Thoracic aorta (tissue), 2 donors: ENCODE results near the gene TLR9. TPM values are rescaled to one million over a fixed set of nuclear protein-coding genes. Genes with fewer than 3 reads are reported as not detected.

ENCODE experiments used
- ATAC-seq: fragments of 150-250 bp; one replicate; pipeline ENCODE4 v1.8.0; 2017; ENCODE audit warnings: low read depth; ENCODE audit not compliant: insufficient number of reproducible peaks, low FRiP score
- DNase-seq: peaks from one replicate; pipeline ENCODE4 v3.0.0-alpha.2; 2020; ENCODE audit warnings: low spot score
- H3K27ac ChIP-seq, 2 donors: fragments of 200-600 bp; sonication (generic); 1 replicate in 1 of 2; 2 replicates in 1 of 2; pipeline ENCODE4 v1.5.1; 2016; ENCODE audit warnings: mild to moderate bottlenecking in 2 of 2, moderate library complexity in 2 of 2
- H3K27me3 ChIP-seq: fragments of 200-600 bp; sonication (generic); replicated peaks from 2 replicates; pipeline ENCODE4 v1.6.0; 2016; ENCODE audit warnings: mild to moderate bottlenecking; ENCODE audit not compliant: insufficient read depth
- H3K36me3 ChIP-seq: fragments of 200-600 bp; sonication (generic); one replicate; pipeline ENCODE4 v1.5.1; 2016
- H3K4me1 ChIP-seq, 2 donors: fragments of 200-600 bp; sonication (generic); 1 replicate in 1 of 2; 2 replicates in 1 of 2; pipeline versions ENCODE4 v1.5.1 to v1.6.0; 2016; ENCODE audit warnings: low read depth in 2 of 2, mild to moderate bottlenecking in 1 of 2; ENCODE audit not compliant: control insufficient read depth in 1 of 2
- H3K4me3 ChIP-seq: fragments of 200-600 bp; sonication (generic); 2 replicates; pipeline ENCODE4 v1.5.1; 2016; ENCODE audit warnings: mild to moderate bottlenecking
- H3K9me3 ChIP-seq: fragments of 200-600 bp; sonication (generic); 2 replicates; pipeline ENCODE4 v1.5.1; 2016
- total RNA-seq, 2 donors: library from RNA; depleted of rRNA; stranded (reverse); fragments of >200 nt; gene quantifications; one replicate each; pipeline versions ENCODE4 v1.1.0 to v1.2.3, GENCODE V29; 2016
- TF ChIP-seq, protein P1 (sequence below): fragments of 200-600 bp; sonication (generic); IDR thresholded peaks from one replicate; pipeline ENCODE4 v1.5.1; 2019; ENCODE audit warnings: antibody characterized with exemption

Gene TLR9
- total RNA-seq, 2 donors from 2014 or later, result not detected

DNA sequence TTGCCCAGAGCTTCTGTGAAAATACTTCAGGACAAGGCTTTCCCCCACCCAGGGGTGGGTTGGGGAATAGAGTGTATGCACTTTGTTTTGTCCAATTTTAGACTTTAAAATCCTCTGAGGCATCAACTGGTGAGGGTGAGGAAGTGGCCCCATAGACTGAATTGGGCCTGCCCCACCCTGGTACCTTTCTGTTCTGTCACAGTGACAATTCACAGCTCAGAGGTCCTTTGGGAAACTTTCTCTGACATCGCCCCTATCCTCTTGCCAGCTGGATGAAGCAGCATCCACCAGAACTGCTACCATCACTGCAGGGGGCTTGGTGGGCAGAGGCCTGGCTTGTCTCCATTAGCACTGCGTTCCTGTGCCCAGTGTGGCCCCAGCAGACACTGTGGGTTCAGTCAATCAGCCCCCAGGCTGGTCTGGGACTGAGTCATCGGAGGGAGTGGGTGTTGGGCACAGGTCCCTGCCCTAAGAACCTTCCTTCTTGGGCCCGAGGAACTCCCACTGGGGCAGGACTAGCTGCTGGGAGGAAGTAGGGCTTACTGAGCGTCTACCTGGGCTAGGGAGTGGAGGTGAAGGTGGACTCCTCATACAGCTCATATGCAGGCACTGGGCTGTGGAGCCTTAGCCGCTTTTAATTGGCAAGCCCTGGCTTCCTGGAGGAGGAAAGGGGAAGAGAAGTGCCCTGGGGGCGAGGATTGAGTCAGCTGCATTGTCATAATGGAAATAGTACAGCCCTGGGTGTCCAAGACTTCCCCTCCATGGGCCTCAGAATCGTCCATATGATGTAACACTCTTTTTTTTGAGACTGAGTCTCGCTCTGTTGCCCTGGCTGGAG is 18.6 kb upstream of the TLR9 start:
- DNase-seq (no peak), ATAC-seq (no peak)
- TF ChIP-seq, protein P1, sequence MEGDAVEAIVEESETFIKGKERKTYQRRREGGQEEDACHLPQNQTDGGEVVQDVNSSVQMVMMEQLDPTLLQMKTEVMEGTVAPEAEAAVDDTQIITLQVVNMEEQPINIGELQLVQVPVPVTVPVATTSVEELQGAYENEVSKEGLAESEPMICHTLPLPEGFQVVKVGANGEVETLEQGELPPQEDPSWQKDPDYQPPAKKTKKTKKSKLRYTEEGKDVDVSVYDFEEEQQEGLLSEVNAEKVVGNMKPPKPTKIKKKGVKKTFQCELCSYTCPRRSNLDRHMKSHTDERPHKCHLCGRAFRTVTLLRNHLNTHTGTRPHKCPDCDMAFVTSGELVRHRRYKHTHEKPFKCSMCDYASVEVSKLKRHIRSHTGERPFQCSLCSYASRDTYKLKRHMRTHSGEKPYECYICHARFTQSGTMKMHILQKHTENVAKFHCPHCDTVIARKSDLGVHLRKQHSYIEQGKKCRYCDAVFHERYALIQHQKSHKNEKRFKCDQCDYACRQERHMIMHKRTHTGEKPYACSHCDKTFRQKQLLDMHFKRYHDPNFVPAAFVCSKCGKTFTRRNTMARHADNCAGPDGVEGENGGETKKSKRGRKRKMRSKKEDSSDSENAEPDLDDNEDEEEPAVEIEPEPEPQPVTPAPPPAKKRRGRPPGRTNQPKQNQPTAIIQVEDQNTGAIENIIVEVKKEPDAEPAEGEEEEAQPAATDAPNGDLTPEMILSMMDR, result no peak
- Histone ChIP-seq H3K4me1 (peaks cover 3 to 45% of the 10 kb centered on the region in 2 donors), H3K36me3 (peaks cover under 1% of the 10 kb centered on the region), H3K4me3 (no peak overlapping the region), H3K9me3 (no peaks in the 10 kb centered on the region), H3K27ac (peak overlapping the region in 1 of 2 donors; percentile 96), H3K27me3 (no peaks in the 10 kb centered on the region)

DNA sequence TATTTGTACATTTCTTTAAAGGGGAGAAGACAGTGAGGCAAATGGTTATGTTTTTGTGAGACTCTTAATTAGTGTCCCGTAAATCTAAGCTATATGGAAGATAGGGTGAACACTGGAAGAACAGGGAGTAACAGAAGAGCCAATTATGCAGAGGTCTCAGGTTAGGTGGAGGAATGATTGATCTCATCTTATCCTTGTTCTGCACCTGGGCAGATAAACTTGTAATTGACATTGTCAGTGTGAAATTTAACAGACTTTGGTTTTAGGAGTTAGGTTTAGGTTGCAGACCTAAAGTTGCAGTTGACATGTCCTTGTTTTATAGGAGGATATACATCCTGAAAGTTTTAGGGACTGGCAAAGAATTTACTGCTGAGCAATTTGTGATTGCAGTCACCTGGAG is 16.6 kb upstream of the TLR9 start:
- H3K27me3 ChIP-seq, result no peaks in the 10 kb centered on the region
- H3K9me3 ChIP-seq, result no peaks in the 10 kb centered on the region
- H3K4me3 ChIP-seq, result no peak overlapping the region
- H3K27ac ChIP-seq, result no peak overlapping the region
- DNase-seq, result no peak
- TF ChIP-seq, protein P1, result no peak
- no peaks in the 10 kb centered on the region for H3K36me3 ChIP-seq
- peaks cover 16 to 54% of the 10 kb centered on the region in 2 donors for H3K4me1 ChIP-seq
- no peak for ATAC-seq

DNA sequence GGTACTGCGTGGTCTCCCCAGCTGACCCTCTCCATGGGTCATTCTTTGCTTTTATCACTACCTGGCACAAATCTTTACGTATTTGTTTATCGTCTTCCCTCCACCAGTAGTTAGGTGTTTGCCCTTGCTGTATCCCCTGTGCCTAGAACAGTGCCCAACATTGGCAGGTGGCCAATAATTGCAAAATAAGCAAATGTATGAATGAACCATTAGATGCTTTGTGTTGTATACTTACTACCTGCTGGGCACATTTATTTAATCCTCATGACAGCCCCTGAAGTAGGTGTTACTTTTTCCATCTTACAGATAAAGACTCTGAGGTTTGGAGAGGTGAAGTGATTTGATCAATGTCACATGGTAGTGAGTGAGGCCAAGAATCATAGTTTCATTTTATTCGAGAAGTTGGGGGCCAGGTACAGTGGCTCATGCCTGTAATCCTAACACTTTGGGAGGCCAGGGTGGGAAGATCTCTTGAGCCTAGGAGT is 15.5 kb upstream of the TLR9 start:
- H3K27ac ChIP-seq, result no peak overlapping the region
- TF ChIP-seq, protein P1, result no peak
- peaks cover 22 to 54% of the 10 kb centered on the region in 2 donors for H3K4me1 ChIP-seq
- ATAC-seq, result no peak
- no peaks in the 10 kb centered on the region for H3K9me3 ChIP-seq
- no peaks in the 10 kb centered on the region for H3K36me3 ChIP-seq
- no peaks in the 10 kb centered on the region for H3K27me3 ChIP-seq
- H3K4me3 ChIP-seq, result no peak overlapping the region
- no peak for DNase-seq

DNA sequence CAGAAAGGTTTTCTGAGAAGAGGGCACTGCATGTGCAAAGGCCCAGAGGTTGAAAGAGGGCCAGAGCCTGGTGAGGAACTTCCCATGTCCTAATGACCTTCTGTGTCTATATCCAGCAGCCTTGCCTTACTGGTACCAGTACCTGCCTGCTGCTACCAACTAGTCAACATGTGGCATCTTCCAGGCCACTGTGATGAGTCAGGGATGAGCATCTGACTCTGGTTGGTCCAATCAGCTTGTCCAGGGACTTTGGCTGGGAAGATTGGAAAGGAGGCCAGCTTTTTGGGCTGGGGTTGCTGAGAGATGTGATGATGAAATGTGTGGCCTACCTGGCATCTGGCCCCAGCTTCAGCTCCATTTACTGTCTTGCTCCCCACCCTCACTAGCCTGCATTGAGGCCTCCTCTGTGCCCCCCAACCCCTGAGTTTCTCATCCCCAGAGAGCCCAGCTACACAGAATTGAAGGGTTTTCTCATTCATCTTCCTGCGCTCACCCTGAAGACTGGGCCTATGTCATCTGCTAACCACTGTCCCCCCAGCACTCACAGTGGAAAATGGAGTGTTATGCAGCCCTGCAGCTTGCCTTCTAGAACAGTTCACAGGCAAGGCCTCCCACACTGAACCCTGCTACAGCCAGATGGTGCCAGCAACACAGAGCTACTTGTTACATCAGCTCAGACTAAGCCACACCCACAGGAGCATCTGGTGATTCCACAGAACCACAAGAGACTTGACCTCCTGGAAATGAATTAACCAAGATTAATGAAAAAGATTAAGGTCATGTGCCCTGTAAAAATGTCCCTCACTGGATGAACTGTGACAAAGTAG is 14.8 kb upstream of the TLR9 start:
- no peaks in the 10 kb centered on the region for H3K36me3 ChIP-seq
- peaks cover 26 to 60% of the 10 kb centered on the region in 2 donors for H3K4me1 ChIP-seq
- peak overlapping the region; percentile 75 to 84 for H3K27ac ChIP-seq
- ATAC-seq, result no peak
- TF ChIP-seq, protein P1, result no peak
- peak overlapping the region; percentile 96 for H3K4me3 ChIP-seq
- H3K9me3 ChIP-seq, result no peaks in the 10 kb centered on the region
- no peaks in the 10 kb centered on the region for H3K27me3 ChIP-seq
- DNase-seq, result no peak
